Endothelial cell of umbilical vein (primary cell): ENCODE data around the gene UBE2K. TPM values are rescaled to one million over a fixed set of nuclear protein-coding genes. Genes with fewer than 3 reads are reported as not detected.
"Not testable (repeated sequence)": the region's sequence is repeated elsewhere in the genome, so short reads cannot be mapped to it uniquely, and the experiment has no call there.

ENCODE experiments used
- BruUV-seq: library from RNA; stranded (reverse); fragments of 400-500 nt; replicated peaks from 2 replicates; lab custom pipeline; 2021; lab: Mats Ljungman, UMichigan
- CTCF ChIA-PET: fragments of 300-600, 350-600 bp; sonication (Branson Sonifier 250); formaldehyde crosslinking; loops from one replicate; lab custom pipeline; 2021; ENCODE audit warnings: antibody characterized with exemption, inconsistent platforms; lab: Charles Lee
- POLR2A ChIA-PET: fragments of 300-600, 350-600 bp; sonication (Branson Sonifier 250); formaldehyde crosslinking; loops from one replicate; lab custom pipeline; 2021; ENCODE audit warnings: antibody characterized with exemption, inconsistent platforms; lab: Charles Lee
- DNase-seq: peaks from one replicate; pipeline ENCODE4 v3.0.0-alpha.2; 2011; ENCODE audit warnings: low read depth, low spot score
- FAIRE-seq: peaks from 2 replicates; lab custom pipeline; 2011; peaks lifted over from hg19 to GRCh38; lab: Jason Lieb, UNC
- H2AFZ ChIP-seq: 2 replicates; pipeline ENCODE4 v1.6.0; 2012; ENCODE audit warnings: low read depth, low read length, control low read depth, inconsistent platforms
- H3K27ac ChIP-seq: 2 replicates; pipeline ENCODE4 v1.5.1; 2011; ENCODE audit warnings: low read depth, mild to moderate bottlenecking, control low read depth, low read length, moderate library complexity; ENCODE audit not compliant: insufficient read depth
- H3K27me3 ChIP-seq, 2 experiments: 2 replicates each; pipeline versions ENCODE4 v1.6.0 to v1.6.1; 2011; ENCODE audit warnings: low read length in 2 of 2, mixed read lengths in 1 of 2; ENCODE audit not compliant: control insufficient read depth in 2 of 2, insufficient read depth in 2 of 2
- H3K36me3 ChIP-seq, 2 experiments: 2 replicates in 1 of 2; 3 replicates in 1 of 2; pipeline ENCODE4 v1.5.1; 2011; ENCODE audit warnings: low read length in 2 of 2, mild to moderate bottlenecking in 1 of 2, moderate library complexity in 1 of 2; ENCODE audit not compliant: control insufficient read depth in 2 of 2, insufficient read depth in 2 of 2; ENCODE audit errors: extremely low read depth in 1 of 2
- H3K4me1 ChIP-seq: 3 replicates; pipeline ENCODE4 v1.5.1; 2011; ENCODE audit warnings: mild to moderate bottlenecking, low read length; ENCODE audit not compliant: control insufficient read depth, insufficient read depth; ENCODE audit errors: extremely low read depth
- H3K4me2 ChIP-seq: 2 replicates; pipeline ENCODE4 v1.6.1; 2011; ENCODE audit warnings: low read length, control low read depth, mixed read lengths; ENCODE audit not compliant: insufficient read depth
- H3K4me3 ChIP-seq, 3 experiments: fragments of 200-600 bp in 1 of 3; sonication (generic), shearing (Covaris generic) in 1 of 3; replicated peaks in 1 of 3; 2 replicates each; pipeline ENCODE4 v1.5.1; 2011 to 2016; ENCODE audit warnings: control low read depth in 3 of 3, low read length in 3 of 3, mild to moderate bottlenecking in 2 of 3, inconsistent platforms in 1 of 3, low read depth in 1 of 3, moderate library complexity in 1 of 3; ENCODE audit not compliant: insufficient read depth in 1 of 3
- H3K79me2 ChIP-seq: 2 replicates; pipeline ENCODE4 v1.6.0; 2012; ENCODE audit warnings: low read length, inconsistent platforms; ENCODE audit not compliant: control insufficient read depth, insufficient read depth
- H3K9ac ChIP-seq: replicated peaks from 2 replicates; pipeline ENCODE3; 2011; ENCODE audit warnings: low read length, control low read depth; ENCODE audit not compliant: insufficient read depth; ENCODE audit errors: extremely low read depth
- H3K9me1 ChIP-seq: replicated peaks from 3 replicates; pipeline ENCODE4 v1.6.0; 2011; ENCODE audit warnings: mild to moderate bottlenecking, low read length; ENCODE audit not compliant: control insufficient read depth, insufficient read depth; ENCODE audit errors: extremely low read depth
- H3K9me3 ChIP-seq: replicated peaks from 2 replicates; pipeline ENCODE4 v1.5.1; 2012; ENCODE audit warnings: low read length, inconsistent platforms; ENCODE audit not compliant: control insufficient read depth, insufficient read depth
- H4K20me1 ChIP-seq: replicated peaks from 2 replicates; pipeline ENCODE3; 2011; ENCODE audit warnings: mild to moderate bottlenecking, low read length; ENCODE audit not compliant: control insufficient read depth, insufficient read depth; ENCODE audit errors: extremely low read depth
- CTCF ChIP-seq, 2 donors: IDR thresholded peaks; 1 replicate in 1 of 2; 2 replicates in 1 of 2; pipeline ENCODE4 v1.5.1; 2011; ENCODE audit warnings: low read length in 2 of 2, mild to moderate bottlenecking in 2 of 2, moderate library complexity in 2 of 2, control low read depth in 1 of 2, inconsistent platforms in 1 of 2, low read depth in 1 of 2; ENCODE audit not compliant: insufficient read depth in 1 of 2; ENCODE audit errors: extremely low read depth in 1 of 2
- EZH2 ChIP-seq: IDR thresholded peaks from 2 replicates; pipeline ENCODE4 v1.6.1; 2012; ENCODE audit warnings: borderline replicate concordance, low read depth, mild to moderate bottlenecking, moderate library complexity, low read length, inconsistent platforms; ENCODE audit not compliant: severe bottlenecking
- FOS ChIP-seq: IDR thresholded peaks from 2 replicates; pipeline ENCODE4 v1.6.1; 2011; ENCODE audit warnings: mild to moderate bottlenecking, low read length, moderate library complexity, borderline replicate concordance; ENCODE audit not compliant: insufficient read depth
- GATA2 ChIP-seq: IDR thresholded peaks from 2 replicates; pipeline ENCODE4 v1.7.0; 2011; ENCODE audit warnings: low read depth, mild to moderate bottlenecking, moderate library complexity, mixed read lengths, low read length; ENCODE audit not compliant: insufficient read length, insufficient read depth
- JUN ChIP-seq: IDR thresholded peaks from 2 replicates; pipeline ENCODE4 v1.6.1; 2011; ENCODE audit warnings: borderline replicate concordance, low read depth; ENCODE audit not compliant: insufficient read length, insufficient read depth
- MYC ChIP-seq: IDR thresholded peaks from one replicate; pipeline ENCODE4 v1.6.1; 2011; ENCODE audit warnings: mild to moderate bottlenecking, low read depth, low read length
- POLR2A ChIP-seq: IDR thresholded peaks from 2 replicates; pipeline ENCODE4 v1.6.1; 2012; ENCODE audit warnings: low read depth, mild to moderate bottlenecking, control low read depth, low read length
- POLR2AphosphoS5 ChIP-seq: IDR thresholded peaks from 2 replicates; pipeline ENCODE4 v1.6.1; 2012; ENCODE audit warnings: low read depth, mild to moderate bottlenecking, control low read depth, low read length, moderate library complexity; ENCODE audit not compliant: insufficient read depth
- dilution Hi-C: fragments of 300-500 bp; cut with MboI; formaldehyde crosslinking; loops from one replicate; pipeline ENCODE4 v1.15.0; 2019; ENCODE audit warnings: low sequenced_read_pairs; ENCODE audit not compliant: extremely low pct_ligation_motif_present
- intact Hi-C: fragments of 100-400 bp; cut with micrococcal nuclease; formaldehyde crosslinking; loops from one replicate; pipeline ENCODE4 v1.10.0; 2022
- polyA plus RNA-seq, 4 experiments: library from polyadenylated mRNA; depleted of rRNA in 3 of 4; stranded (reverse) in 3 of 4; unstranded in 1 of 4; fragments of >200 nt; gene quantifications; 2 replicates each; pipeline versions ENCODE4 v1.2.1 to v1.2.3, GENCODE V29; 2011 to 2012; ENCODE audit warnings: missing spikeins in 1 of 4
- total RNA-seq: library from RNA; stranded (reverse); gene quantifications from 2 replicates; pipeline ENCODE4 v1.2.3, GENCODE V29; 2021
- TF ChIP-seq, protein P1 (sequence below): IDR thresholded peaks from 2 replicates; pipeline ENCODE4 v1.6.1; 2011; ENCODE audit not compliant: insufficient read depth, insufficient read length

The UBE2K gene
- total and polyA plus RNA-seq, 2 donors (not counting 3 experiments of a cell fraction or from before 2014, with no cell fraction given): 32.5 to 97.8 TPM

GRCh38 chr4:39739591-39739990, 41.7 kb downstream of the UBE2K start:
- H3K27ac ChIP-seq, dilution Hi-C loops, BruUV-seq, POLR2A ChIA-PET, H2AFZ ChIP-seq, H3K4me3 ChIP-seq, CTCF ChIA-PET, H4K20me1 ChIP-seq, DNase-seq, H3K4me1 ChIP-seq, H3K27me3 ChIP-seq, H3K9me3 ChIP-seq, H3K4me2 ChIP-seq, H3K36me3 ChIP-seq, H3K9ac ChIP-seq, H3K9me1 ChIP-seq, intact Hi-C loops, FAIRE-seq: not testable (repeated sequence)
- peaks cover 48% of the 10 kb centered on the region for H3K79me2 ChIP-seq

DNA sequence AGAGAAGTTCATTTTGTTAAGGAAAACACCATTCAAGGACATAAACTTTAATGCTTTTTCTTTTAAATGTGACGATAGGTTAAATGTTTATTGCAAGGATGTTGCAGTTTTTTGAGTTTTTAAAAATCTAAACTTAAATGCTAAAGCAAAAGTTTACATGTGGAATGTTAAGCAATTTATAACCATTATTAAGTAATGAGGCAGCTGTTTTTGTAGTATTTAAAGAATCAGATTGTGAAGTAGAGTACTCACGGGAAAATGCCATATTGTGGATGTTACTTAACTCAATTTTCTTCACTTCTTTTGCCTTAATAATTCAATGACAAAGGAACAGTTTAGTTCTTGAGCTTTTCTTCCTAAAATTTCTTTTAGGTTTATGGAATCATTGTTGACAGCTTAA, 43.5 kb downstream of the UBE2K start:
- no peaks in the 10 kb centered on the region for H3K27me3 ChIP-seq
- dilution Hi-C loops: no loop called here
- CTCF ChIA-PET: interaction anchor here (1.5 kb wide), 1 partner anchor 9 kb away, joined by 7 read pairs; no protein-coding TSS in a partner anchor
- BruUV-seq: no TSS peak
- FAIRE-seq (no peak), DNase-seq (no peak)
- intact Hi-C loops: no loop called here
- peaks cover 7% of the 10 kb centered on the region for H4K20me1 ChIP-seq
- POLR2A ChIA-PET: no interaction called here
- no peak overlapping the region for H3K9ac ChIP-seq
- no peak overlapping the region for H3K4me3 ChIP-seq
- TF ChIP-seq, protein P1, sequence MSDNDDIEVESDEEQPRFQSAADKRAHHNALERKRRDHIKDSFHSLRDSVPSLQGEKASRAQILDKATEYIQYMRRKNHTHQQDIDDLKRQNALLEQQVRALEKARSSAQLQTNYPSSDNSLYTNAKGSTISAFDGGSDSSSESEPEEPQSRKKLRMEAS: no peak
- no peak for TF ChIP-seq JUN
- TF ChIP-seq FOS: no peak
- no peak for TF ChIP-seq MYC
- no peak for TF ChIP-seq POLR2AphosphoS5
- TF ChIP-seq POLR2A: no peak
- TF ChIP-seq EZH2: no peak
- TF ChIP-seq GATA2: no peak
- no peak for TF ChIP-seq CTCF (IDR thresholded peaks at IDR 0.05; ENCODE audit: extremely low read depth in 1 of 2, insufficient read depth in 1 of 2, low read depth in 1 of 2, low read length in 2 of 2)
- H3K36me3 ChIP-seq: no peaks in the 10 kb centered on the region
- H3K79me2 ChIP-seq: peaks cover 39% of the 10 kb centered on the region
- H3K9me3 ChIP-seq: no peaks in the 10 kb centered on the region
- H3K9me1 ChIP-seq: no peaks in the 10 kb centered on the region
- no peaks in the 10 kb centered on the region for H3K4me1 ChIP-seq
- no peak overlapping the region for H3K27ac ChIP-seq
- H3K4me2 ChIP-seq: no peak overlapping the region
- H2AFZ ChIP-seq: no peak overlapping the region
